ENCODE measurements around the gene SMARCAD1.

Gene SMARCAD1

DNA sequence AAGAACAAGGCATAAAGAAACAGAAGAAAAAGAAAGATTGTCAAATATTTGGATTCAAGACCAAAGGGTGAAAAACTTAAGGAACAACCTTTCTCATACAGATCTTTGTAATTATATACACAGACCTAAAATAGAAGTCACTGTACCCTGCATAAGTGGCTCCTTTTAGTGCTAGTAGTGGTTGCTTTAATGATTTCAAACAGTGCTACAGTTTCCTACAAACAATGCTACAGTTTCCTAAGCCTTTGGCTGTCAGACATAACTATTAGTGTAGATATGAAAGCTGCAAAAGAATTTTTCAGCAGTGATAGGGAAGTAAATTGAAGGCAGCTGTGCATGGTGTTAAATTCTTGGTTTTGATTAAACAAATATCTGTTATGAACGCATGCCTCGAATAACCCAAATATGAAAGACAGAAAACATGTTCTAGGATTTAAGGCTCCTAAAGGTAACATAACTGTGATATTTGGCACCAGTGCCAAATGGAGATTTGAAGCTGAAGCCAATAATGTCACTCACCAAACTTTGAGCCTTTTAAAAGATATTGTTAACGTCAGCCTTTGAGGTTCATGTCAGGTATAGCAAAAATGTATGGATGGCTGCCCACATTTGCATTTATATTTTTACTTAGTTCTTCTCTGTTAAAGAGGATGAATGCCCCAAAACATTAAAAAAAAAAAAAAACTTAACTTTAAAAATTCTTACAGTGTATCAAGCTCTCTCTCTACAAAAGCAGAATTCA lies 36.6 kb downstream of the SMARCAD1 start:
- Histone ChIP-seq H3K4me3 (ENCODE audit: low read length in 2 of 2) (no peak overlapping the region), H2BK120ac (ENCODE audit: low read depth, low read length) (no peak overlapping the region), H2AK5ac (ENCODE audit: low read depth, low read length) (no peak overlapping the region), H3K27ac (replicated peaks; ENCODE audit: low read length) (no peak overlapping the region), H3K27me3 (ENCODE audit: control insufficient read depth in 3 of 3, insufficient read depth in 3 of 3, low read depth in 1 of 3, low read length in 3 of 3) (no peaks in the 10 kb centered on the region), H4K8ac (ENCODE audit: low read depth, low read length) (no peak overlapping the region), H2BK12ac (ENCODE audit: low read length) (no peak overlapping the region), H2BK5ac (ENCODE audit: low read length) (no peak overlapping the region), H3K23ac (ENCODE audit: low read depth, low read length, poor library complexity) (no peak overlapping the region), H3K4ac (ENCODE audit: low read length) (no peak overlapping the region), H3K4me2 (ENCODE audit: insufficient read depth, low read length, poor library complexity, severe bottlenecking) (no peak overlapping the region), H3K9me3 (replicated peaks in 1 of 2; ENCODE audit: control insufficient read depth in 2 of 2, insufficient read depth in 1 of 2, low read depth in 1 of 2, low read length in 2 of 2) (no peaks in the 10 kb centered on the region), H3K14ac (ENCODE audit: low read length) (no peak overlapping the region), H3K18ac (ENCODE audit: low read length) (no peak overlapping the region), H2BK15ac (ENCODE audit: low read length) (no peak overlapping the region), H3K36me3 (replicated peaks in 1 of 2; ENCODE audit: control insufficient read depth in 2 of 2, insufficient read depth in 2 of 2, low read length in 2 of 2) (peaks cover 20 to 100% of the 10 kb centered on the region in 2 donors), H2AFZ (ENCODE audit: low read length) (no peak overlapping the region), H4K91ac (ENCODE audit: low read depth, low read length, poor library complexity) (no peak overlapping the region), H3K9ac (ENCODE audit: low read depth, low read length, poor library complexity) (no peak overlapping the region), H3K4me1 (ENCODE audit: control insufficient read depth in 2 of 2, insufficient read depth in 1 of 2, low read depth in 1 of 2, low read length in 2 of 2) (no peaks in the 10 kb centered on the region), H3K79me1 (ENCODE audit: low read depth, low read length) (no peaks in the 10 kb centered on the region)
- no peak for DNase-seq (ENCODE audit: low spot score)
- WGBS, 2 donors (ENCODE audit: extremely low coverage in 2 of 2, insufficient read length in 2 of 2, insufficient replicate concordance in 1 of 2), result no CpG with 5 or more reads among the region's 3 CpGs

DNA sequence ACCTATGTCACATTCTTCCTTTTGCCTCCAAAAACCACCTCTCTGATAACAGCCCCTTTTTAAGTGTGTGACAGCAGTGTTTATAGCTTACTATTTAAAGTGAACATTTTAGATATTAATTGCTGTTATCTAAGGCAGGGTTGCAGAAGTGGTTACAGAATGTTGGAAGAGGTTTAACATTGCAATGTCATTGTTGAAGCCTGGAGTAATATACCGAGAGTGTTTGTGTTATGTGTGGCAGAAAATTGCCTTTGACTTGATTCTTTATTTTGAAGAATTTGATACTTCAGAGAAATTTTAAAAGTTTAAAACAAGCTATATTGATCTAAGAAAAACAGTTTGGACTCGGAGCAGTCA lies 37.1 kb downstream of the SMARCAD1 start:
- no peak overlapping the region for H3K9ac ChIP-seq (ENCODE audit: low read depth, low read length, poor library complexity)
- H3K14ac ChIP-seq (ENCODE audit: low read length), result no peak overlapping the region
- no peak overlapping the region for H3K27ac ChIP-seq (replicated peaks; ENCODE audit: low read length)
- WGBS, 2 donors (ENCODE audit: extremely low coverage in 2 of 2, insufficient read length in 2 of 2, insufficient replicate concordance in 1 of 2), result no CpG with 5 or more reads among the region's 2 CpGs
- no peak overlapping the region for H2BK15ac ChIP-seq (ENCODE audit: low read length)
- no peak overlapping the region for H2BK12ac ChIP-seq (ENCODE audit: low read length)
- H3K18ac ChIP-seq (ENCODE audit: low read length), result no peak overlapping the region
- H3K36me3 ChIP-seq (replicated peaks in 1 of 2; ENCODE audit: control insufficient read depth in 2 of 2, insufficient read depth in 2 of 2, low read length in 2 of 2), result peaks cover 18 to 100% of the 10 kb centered on the region in 2 donors
- no peaks in the 10 kb centered on the region for H3K4me1 ChIP-seq (ENCODE audit: control insufficient read depth in 2 of 2, insufficient read depth in 1 of 2, low read depth in 1 of 2, low read length in 2 of 2)
- no peak overlapping the region for H2AFZ ChIP-seq (ENCODE audit: low read length)
- H3K4me2 ChIP-seq (ENCODE audit: insufficient read depth, low read length, poor library complexity, severe bottlenecking), result no peak overlapping the region
- H2AK5ac ChIP-seq (ENCODE audit: low read depth, low read length), result no peak overlapping the region
- H3K9me3 ChIP-seq (replicated peaks in 1 of 2; ENCODE audit: control insufficient read depth in 2 of 2, insufficient read depth in 1 of 2, low read depth in 1 of 2, low read length in 2 of 2), result no peaks in the 10 kb centered on the region
- H4K91ac ChIP-seq (ENCODE audit: low read depth, low read length, poor library complexity), result no peak overlapping the region
- H3K27me3 ChIP-seq (ENCODE audit: control insufficient read depth in 3 of 3, insufficient read depth in 3 of 3, low read depth in 1 of 3, low read length in 3 of 3), result no peaks in the 10 kb centered on the region
- H3K4me3 ChIP-seq (ENCODE audit: low read length in 2 of 2), result no peak overlapping the region
- no peak for DNase-seq (ENCODE audit: low spot score)
- no peak overlapping the region for H2BK120ac ChIP-seq (ENCODE audit: low read depth, low read length)
- H3K4ac ChIP-seq (ENCODE audit: low read length), result no peak overlapping the region
- H3K79me1 ChIP-seq (ENCODE audit: low read depth, low read length), result no peaks in the 10 kb centered on the region
- no peak overlapping the region for H2BK5ac ChIP-seq (ENCODE audit: low read length)
- H4K8ac ChIP-seq (ENCODE audit: low read depth, low read length), result no peak overlapping the region
- no peak overlapping the region for H3K23ac ChIP-seq (ENCODE audit: low read depth, low read length, poor library complexity)

DNA sequence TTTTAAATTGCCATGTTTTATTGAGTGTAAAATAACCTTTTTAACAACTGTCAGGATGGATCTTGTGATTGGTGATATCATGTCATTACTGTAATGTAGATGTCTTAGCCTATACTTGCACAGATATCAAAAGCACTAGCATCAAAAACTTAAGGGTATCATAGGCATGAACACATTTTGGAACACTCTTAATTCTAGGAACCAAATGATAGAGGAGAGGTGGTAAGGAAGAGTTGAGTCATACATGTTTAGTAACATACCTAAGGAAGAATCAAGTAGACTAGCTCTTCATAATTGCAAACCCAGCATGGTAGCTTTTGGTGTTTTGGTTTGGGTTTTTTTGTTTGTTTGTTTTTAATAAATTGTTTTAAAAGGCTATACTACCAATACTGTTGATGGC lies 43.4 kb downstream of the SMARCAD1 start:
- no peak overlapping the region for H4K8ac ChIP-seq (ENCODE audit: low read depth, low read length)
- H3K4me2 ChIP-seq (ENCODE audit: insufficient read depth, low read length, poor library complexity, severe bottlenecking), result no peak overlapping the region
- no peak overlapping the region for H3K9ac ChIP-seq (ENCODE audit: low read depth, low read length, poor library complexity)
- no peaks in the 10 kb centered on the region for H3K4me1 ChIP-seq (ENCODE audit: control insufficient read depth in 2 of 2, insufficient read depth in 1 of 2, low read depth in 1 of 2, low read length in 2 of 2)
- no peak overlapping the region for H3K27ac ChIP-seq (replicated peaks; ENCODE audit: low read length)
- no peak overlapping the region for H3K23ac ChIP-seq (ENCODE audit: low read depth, low read length, poor library complexity)
- H2AK5ac ChIP-seq (ENCODE audit: low read depth, low read length), result no peak overlapping the region
- no peak overlapping the region for H2BK12ac ChIP-seq (ENCODE audit: low read length)
- no peak overlapping the region for H2BK120ac ChIP-seq (ENCODE audit: low read depth, low read length)
- H3K14ac ChIP-seq (ENCODE audit: low read length), result no peak overlapping the region
- no peak overlapping the region for H2AFZ ChIP-seq (ENCODE audit: low read length)
- H3K36me3 ChIP-seq (replicated peaks in 1 of 2; ENCODE audit: control insufficient read depth in 2 of 2, insufficient read depth in 2 of 2, low read length in 2 of 2), result peaks cover 6 to 97% of the 10 kb centered on the region in 2 donors
- H3K4ac ChIP-seq (ENCODE audit: low read length), result no peak overlapping the region
- DNase-seq (ENCODE audit: low spot score), result no peak
- H4K91ac ChIP-seq (ENCODE audit: low read depth, low read length, poor library complexity), result no peak overlapping the region
- no peaks in the 10 kb centered on the region for H3K27me3 ChIP-seq (ENCODE audit: control insufficient read depth in 3 of 3, insufficient read depth in 3 of 3, low read depth in 1 of 3, low read length in 3 of 3)
- no peak overlapping the region for H3K4me3 ChIP-seq (ENCODE audit: low read length in 2 of 2)
- H3K79me1 ChIP-seq (ENCODE audit: low read depth, low read length), result no peaks in the 10 kb centered on the region
- no peak overlapping the region for H2BK5ac ChIP-seq (ENCODE audit: low read length)
- no peak overlapping the region for H2BK15ac ChIP-seq (ENCODE audit: low read length)
- no peaks in the 10 kb centered on the region for H3K9me3 ChIP-seq (replicated peaks in 1 of 2; ENCODE audit: control insufficient read depth in 2 of 2, insufficient read depth in 1 of 2, low read depth in 1 of 2, low read length in 2 of 2)
- no peak overlapping the region for H3K18ac ChIP-seq (ENCODE audit: low read length)

DNA sequence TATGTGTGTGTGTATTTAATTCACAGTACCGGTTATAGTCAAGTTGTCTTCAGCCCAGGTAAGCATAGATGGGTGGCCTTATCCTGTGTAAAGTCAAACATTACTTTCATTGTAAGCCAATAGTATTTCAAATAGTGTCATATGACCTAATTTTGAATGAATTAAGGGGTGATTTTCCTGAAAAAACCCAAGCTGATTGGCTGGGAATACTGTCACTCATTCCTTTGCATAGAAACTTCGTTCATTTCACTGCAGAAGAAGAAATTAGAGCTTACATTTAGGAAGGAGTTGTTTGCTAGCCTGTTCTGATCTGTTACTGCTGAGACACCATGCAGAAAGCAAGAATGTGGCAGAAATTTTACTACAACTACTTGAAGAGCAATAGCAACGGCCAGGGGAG lies 45.4 kb downstream of the SMARCAD1 start:
- Histone ChIP-seq H3K9me3 (replicated peaks in 1 of 2; ENCODE audit: control insufficient read depth in 2 of 2, insufficient read depth in 1 of 2, low read depth in 1 of 2, low read length in 2 of 2) (no peaks in the 10 kb centered on the region), H4K91ac (ENCODE audit: low read depth, low read length, poor library complexity) (no peak overlapping the region), H3K18ac (ENCODE audit: low read length) (no peak overlapping the region), H4K8ac (ENCODE audit: low read depth, low read length) (no peak overlapping the region), H3K79me1 (ENCODE audit: low read depth, low read length) (no peaks in the 10 kb centered on the region), H2AFZ (ENCODE audit: low read length) (no peak overlapping the region), H2BK12ac (ENCODE audit: low read length) (no peak overlapping the region), H3K27me3 (ENCODE audit: control insufficient read depth in 3 of 3, insufficient read depth in 3 of 3, low read depth in 1 of 3, low read length in 3 of 3) (no peaks in the 10 kb centered on the region), H3K23ac (ENCODE audit: low read depth, low read length, poor library complexity) (no peak overlapping the region), H2AK5ac (ENCODE audit: low read depth, low read length) (no peak overlapping the region), H3K27ac (replicated peaks; ENCODE audit: low read length) (no peak overlapping the region), H3K4me3 (ENCODE audit: low read length in 2 of 2) (no peak overlapping the region), H3K4me1 (ENCODE audit: control insufficient read depth in 2 of 2, insufficient read depth in 1 of 2, low read depth in 1 of 2, low read length in 2 of 2) (no peaks in the 10 kb centered on the region), H3K36me3 (replicated peaks in 1 of 2; ENCODE audit: control insufficient read depth in 2 of 2, insufficient read depth in 2 of 2, low read length in 2 of 2) (peaks cover 3 to 97% of the 10 kb centered on the region in 2 donors), H3K4me2 (ENCODE audit: insufficient read depth, low read length, poor library complexity, severe bottlenecking) (no peak overlapping the region), H2BK15ac (ENCODE audit: low read length) (no peak overlapping the region), H2BK120ac (ENCODE audit: low read depth, low read length) (no peak overlapping the region), H3K4ac (ENCODE audit: low read length) (no peak overlapping the region), H3K14ac (ENCODE audit: low read length) (no peak overlapping the region), H2BK5ac (ENCODE audit: low read length) (no peak overlapping the region), H3K9ac (ENCODE audit: low read depth, low read length, poor library complexity) (no peak overlapping the region)
- no peak for DNase-seq (ENCODE audit: low spot score)
- WGBS, 2 donors (ENCODE audit: extremely low coverage in 2 of 2, insufficient read length in 2 of 2, insufficient replicate concordance in 1 of 2), result no CpG with 5 or more reads among the region's 3 CpGs

Measured in neuronal stem cell (in vitro differentiated cells).